Stimulated activated CD8-positive, alpha-beta memory T cell treated with anti-CD3 and anti-CD28 coated beads, Interleukin-2, amount 100 ng/mL, for 48 hours (primary cell): Measurements from ENCODE around the gene MFSD6L.

Experiments used
- DNase-seq, 2 donors: peaks; one replicate each; pipeline ENCODE4 v3.0.0-alpha.2; 2020; ENCODE audit warnings: low read depth in 2 of 2

MFSD6L gene, protein sequence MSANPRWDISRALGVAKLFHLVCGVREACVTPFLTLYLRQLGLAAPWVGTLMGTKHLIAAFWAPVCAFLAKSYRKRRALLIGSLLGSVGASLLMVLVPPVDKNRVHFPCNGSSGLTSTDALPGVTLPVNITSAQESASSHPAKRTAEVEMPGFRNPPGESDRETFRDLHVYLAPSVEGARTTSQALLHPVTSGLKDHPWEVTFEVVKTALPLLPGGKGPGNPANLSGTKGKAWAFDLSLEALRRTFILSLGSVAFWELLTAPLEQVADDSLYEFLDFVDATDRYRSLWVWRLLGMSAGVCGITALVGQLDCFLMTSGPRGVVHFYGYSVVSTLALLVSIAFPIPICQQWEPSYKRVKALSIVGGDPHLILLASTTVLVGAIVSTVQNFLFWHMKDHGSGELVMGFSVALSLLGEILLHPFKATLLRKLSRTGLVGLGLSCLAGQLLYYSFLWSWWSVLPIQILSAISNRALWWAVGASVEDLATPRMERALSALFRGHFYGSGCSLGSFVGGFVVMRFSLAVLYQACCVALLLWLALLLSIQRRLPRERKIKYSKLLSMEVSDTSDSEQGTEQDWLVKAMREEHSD

DNA sequence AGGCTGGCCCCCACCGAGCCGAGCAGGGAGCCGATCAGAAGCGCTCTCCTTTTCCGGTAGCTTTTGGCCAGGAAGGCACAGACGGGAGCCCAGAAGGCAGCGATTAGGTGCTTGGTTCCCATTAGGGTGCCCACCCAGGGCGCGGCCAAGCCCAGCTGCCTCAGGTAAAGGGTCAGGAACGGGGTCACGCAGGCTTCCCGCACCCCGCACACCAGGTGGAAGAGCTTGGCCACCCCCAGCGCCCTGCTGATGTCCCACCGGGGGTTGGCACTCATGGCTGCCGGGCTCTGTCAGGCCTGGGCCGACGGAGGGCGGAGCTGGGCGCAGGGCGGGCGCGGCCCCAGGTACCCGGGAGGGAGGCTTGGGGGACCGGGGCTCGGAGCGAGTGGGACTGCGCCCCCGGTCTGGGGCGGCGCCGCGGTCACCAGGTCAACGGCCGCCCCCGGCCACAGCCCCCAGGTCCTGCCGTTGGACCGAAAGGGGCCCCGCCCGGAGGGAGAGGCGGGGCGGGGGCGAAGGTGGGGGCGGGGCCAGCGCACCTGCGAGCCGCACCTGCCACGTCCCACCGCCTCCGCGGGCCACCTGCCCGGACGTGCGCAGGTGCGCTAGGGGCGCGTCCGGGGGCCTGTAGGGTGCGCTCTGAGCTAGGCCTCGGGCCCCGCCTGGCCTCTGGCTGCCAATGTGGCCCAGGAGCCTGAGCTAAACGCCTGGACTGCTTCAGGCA, at the start of gene MFSD6L:
TSS of gene MFSD6L (minus strand) at position 520 of the 724 bp plus-strand sequence. CDS start at position 275, 245 bp downstream.
- DNase-seq = no peak

DNA sequence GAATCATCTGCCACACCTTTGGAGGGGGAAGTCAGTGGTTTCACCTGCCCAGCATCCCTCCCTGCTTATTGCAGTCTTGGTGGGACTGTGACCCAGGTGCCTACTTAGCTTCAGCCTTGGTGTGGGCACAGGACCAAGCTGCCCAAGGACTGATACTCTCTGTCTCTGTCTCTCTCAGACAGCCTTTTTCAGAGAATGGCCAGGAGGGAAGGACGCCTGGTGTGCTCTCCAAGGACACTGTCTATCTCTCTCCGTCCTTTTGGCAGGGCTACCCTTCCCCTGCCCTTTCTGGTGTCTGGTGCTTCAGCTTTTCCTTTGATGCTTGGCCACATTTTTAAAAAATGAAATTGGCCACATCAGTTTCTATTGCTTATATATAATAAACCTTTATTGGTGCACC, 48.7 kb upstream of the MFSD6L start:
- no peak for DNase-seq

DNA sequence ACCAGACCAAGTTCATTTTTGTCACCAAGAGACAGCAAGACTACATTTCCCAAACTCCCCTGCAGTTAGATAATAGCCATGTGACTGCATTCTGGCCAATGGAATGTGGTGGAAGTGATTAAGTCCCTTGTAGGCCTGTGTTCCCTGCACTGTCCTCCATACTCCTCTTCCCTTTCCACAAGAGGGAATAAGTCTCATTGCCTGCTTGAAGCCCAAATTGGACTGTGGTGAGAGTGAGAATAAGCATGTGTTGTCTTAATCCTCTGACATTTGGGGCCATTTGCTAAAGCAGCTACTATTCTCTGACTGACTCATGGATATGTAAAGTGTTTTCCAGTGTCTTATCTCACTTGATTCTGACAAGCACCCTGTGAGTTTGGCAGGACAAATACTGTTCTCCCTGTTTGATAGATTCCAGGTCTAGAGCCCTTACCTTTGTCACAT, 47.6 kb upstream of the MFSD6L start:
- DNase-seq = no peak

DNA sequence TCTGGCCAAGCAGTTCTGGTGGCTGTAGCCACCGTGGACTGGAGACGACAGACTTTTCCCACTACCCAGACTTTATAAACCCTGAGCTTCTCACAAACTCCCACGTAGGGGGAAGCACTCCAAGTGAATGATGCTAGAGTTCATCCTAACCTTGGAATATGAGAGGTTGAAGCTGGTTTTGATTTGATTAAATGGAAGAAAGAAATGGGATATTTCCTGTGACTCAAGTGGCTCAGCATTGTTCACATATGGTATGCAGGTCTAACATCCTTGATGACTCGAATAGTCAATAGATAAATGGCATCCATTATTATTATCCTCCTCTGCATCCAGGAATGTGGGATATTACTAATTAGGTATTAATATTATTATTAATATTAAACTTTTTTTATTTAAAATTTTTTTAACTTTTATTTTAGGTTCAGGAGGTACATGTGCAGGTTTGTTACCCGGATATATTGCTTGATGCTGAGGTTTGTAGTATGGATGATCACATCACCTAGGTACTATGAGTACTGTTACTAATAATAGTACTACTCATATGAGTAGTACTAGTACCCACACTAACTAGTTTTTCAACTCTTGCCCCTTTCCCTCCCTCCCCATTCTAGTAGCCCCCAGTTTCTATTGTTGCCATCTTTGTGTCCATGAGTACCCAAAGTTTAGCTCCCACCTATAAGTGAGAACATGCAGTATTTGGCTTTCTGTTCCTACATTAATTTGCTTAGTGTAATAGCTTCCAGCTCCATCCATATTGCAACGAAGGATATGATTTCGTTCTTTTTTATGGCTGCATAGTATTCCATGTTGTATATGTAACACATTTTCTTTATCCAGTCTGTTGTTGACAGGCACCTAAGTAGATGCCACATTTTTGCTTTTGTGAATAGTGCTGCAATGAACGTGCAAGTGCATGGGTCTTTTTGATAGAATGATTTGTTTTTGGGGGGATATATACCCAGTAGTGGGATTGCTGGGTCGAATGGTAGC, 45.4 kb upstream of the MFSD6L start:
- DNase-seq = no peak

DNA sequence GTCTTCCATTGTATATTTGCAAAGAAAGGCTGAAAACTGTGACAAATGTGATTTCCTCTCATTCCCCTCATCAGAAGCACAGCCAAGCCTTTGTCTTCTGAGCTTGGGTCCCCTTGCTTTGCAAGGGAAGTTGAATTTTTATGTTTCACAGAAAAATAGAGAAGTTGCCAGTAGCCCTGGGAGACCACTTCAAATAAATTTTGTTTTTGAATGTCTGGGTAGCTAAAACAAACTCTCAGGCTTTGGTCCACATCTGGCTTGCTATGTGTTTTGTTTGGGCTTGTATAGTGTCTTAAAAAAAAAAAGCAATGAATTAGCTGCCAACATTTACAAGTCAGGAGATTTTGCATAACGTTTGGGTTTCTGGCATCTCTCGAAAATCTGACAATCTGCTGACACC, 44.2 kb upstream of the MFSD6L start:
- no peak for DNase-seq

DNA sequence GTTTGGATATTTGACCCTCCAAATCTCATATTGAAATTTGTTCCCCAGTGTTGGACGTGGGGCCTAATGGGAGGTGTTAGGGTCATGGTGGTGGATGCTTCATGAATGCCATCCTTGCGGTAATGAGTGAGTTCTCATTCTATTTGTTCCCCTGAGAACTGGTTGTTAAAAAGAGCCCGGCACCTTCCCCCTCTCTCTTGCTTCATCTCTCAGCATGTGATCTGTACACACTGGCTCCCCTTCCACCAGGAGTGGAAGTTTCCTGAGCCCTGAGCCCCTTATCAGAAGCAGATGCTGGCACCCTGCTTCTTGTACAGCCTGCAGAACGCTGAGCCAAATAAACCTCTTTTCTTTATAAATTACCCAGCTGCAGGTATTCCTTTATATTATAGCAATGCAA, 42.7 kb upstream of the MFSD6L start:
- no peak for DNase-seq

DNA sequence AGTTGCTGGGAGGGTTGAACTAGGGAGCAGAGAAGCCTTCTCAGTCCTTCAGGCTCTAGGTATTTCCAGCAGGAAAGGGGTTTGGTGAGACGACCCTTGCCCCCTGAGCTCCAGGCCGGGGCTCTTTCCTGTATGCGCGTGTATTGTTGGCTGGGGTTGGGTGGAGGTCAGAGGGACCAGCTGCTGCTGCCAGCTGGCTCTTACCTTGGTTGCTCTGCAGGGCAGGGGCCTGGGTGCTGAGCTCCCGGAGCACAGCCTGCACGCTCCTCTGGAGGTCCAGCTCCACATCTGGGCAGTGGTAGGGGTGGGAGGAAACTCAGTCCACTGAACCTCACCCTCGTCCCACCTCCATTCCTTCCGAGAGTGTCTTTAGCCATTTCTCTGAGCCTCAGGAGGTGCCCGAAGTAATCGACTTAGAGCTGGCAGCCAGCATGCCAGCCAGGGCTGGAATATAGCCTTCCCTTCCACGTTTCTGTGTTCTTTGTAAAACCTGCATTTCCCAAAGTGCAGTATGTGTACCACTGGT, 40.3 kb upstream of the MFSD6L start:
- DNase-seq = no peak

DNA sequence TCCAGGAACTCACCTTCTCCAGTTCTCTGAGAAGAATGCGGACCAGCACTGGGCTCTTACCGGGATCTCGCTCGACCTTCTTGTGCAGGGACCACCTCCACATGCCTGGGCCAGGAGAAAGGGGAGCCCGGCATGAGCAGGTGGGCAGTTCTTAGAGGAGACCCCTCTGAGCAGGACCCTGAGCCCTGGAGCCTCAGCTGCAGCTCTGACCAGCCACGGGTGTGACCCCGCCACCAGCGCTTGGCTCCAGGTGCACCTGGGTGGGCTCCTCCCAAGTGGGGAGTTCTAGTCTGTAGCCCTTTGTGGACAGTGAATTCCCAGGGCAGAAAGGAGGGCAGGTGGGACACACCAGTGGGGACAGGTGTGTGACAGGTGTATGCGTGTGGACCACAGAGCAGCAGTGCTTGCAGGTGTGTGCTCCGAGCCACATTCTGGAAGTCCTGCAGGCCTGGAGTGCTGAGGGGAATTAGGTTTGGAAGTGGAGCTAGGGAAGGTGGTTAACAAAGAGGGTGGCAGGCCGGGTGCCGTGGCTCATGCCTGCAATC, 39.5 kb upstream of the MFSD6L start:
- no peak for DNase-seq

DNA sequence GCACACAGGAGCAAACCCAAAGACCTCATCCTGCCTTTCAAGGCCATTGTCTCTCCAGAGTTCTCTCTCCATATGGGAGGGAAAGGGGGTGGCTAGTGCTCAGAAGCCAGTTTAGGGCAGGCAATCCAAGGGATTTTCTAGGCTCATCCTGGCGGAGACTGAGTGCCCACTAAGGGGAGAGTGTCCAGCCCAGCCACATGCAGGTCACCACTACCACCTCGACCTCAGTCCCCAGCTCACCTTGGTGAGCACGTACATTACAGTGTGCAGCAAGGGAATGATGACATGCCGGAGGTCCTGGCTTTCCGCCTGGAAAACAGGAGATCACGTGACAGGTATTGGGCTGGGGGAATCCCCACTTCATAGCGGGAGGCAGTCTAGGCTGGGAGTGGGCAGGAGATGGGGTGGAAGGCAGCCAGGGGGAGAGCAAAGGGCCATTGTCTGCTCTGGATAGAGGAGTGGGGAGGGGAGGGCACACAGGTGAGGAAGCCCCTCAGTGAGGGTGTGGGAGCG, 38.5 kb upstream of the MFSD6L start:
- DNase-seq = no peak

DNA sequence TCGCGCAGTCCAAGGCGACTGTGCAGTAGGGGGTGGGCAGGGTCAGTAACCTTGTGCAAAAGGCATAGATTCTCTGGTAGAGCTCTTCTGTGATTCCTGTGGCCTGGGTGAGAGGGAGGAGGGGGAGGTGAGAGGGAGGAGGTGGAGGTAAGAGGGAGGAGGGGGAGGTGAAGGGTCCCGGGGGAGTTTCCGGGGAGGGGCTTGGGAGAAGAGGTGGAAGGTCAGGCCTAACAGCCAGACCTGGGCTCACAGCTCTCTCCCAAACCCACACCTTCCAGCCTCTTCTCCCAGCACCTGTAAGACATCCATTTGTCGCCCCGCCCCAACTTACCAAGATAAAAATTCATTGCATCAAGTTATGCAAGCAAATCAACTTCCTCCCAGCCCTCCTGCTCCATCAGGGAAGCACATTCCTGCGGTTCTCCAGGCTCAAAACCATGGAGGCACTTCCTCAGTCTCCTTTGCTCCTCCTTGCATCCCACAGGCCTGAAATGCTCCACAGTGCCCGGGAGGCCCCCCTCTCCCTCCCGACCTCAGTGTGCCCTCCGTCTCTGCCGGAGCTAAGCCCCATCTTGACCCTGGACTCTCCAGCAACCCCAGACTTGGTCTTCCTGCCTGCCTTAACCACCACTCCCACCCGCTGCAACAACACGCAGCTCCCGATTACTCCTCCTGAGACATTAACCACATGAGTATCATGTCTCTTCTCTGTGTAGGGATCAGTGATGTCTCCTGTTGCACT, 37.8 kb upstream of the MFSD6L start:
- no peak for DNase-seq

DNA sequence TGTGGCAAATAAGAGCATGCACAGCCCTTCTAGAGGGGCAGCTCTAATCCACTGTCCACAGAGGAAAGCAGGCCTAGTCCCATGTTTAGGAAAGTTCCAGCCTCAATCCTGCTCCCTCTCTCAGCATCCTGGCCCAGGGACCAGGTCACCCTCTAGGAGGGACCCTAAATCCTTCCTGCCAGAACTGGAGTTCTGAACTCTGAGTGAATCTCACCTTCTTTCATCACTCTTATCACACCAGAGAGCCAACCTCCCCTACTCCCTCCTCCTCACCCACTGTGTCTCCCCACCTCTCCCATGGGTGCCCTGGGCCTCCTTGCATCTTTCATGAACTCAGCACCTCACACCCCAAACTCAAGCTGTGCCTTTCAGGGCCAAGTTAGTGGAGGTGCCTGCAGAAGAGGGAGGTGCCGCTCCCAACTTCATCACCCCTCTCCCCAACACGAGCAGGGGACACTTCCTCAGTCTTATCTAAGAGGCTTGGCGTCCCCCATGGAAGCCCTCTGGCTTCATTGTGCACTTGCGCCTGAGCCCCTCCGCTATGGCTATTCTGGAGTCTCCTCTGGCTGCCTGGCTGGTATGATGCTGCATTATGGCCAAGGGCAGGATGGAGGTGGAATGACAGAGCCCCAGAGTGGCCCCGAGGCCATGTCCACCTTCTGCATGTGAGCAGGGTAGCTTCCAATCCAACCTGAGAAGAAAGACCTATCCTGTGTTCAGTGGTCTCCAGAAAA, 36.6 kb upstream of the MFSD6L start:
- no peak for DNase-seq

DNA sequence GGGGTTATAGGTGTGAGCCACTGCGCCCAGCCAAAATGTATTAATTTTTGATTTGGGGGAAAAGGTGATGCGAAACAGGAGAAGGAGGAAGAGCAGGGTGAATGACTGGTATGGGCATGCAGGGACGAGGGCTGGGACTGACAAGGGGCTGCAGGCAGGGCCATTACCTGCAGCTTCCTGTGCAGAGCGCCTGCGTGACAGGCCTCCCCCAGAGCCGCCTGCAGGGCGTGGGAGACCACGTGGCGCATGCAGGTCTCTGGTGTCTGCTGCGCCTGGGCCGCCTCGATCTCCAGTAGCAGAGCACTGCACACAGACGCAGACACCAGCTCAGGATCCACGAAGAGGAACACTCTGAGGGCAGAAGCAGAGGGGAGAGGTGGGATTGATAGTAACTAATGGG, 35.9 kb upstream of the MFSD6L start:
- DNase-seq = no peak

DNA sequence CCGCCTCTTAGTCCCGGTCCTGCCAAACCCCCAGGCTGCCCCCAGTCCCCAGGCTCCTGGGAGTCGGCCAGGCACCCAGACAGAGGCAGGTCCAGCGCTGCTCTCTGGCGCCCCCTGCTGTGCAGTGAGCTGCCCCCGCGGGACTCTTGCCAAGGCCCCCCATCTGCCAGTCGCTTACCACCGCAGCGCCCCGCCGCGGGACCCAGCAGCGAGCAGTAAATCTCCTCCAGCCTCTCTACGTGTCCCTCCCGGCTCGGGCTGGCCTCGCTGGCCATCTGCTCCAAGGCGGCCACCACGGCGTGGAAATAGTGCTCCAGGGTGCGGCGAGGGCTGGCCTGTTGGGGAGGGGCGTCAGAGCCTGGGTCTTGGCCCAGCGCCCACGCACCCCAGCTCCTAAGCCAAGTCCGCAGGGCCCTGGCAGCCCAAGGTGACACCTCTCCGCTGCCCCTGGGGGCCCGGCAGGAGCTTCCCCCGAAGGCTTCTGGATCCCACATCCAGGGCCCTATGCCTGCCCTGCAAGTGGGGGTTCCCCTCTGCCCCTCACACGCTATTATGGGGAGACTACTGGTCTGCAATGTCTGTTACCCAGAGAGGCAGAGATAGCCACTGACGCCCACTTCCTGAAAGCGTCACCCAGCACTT, 33.7 kb upstream of the MFSD6L start:
- peak; percentile 38 to 45 for DNase-seq

DNA sequence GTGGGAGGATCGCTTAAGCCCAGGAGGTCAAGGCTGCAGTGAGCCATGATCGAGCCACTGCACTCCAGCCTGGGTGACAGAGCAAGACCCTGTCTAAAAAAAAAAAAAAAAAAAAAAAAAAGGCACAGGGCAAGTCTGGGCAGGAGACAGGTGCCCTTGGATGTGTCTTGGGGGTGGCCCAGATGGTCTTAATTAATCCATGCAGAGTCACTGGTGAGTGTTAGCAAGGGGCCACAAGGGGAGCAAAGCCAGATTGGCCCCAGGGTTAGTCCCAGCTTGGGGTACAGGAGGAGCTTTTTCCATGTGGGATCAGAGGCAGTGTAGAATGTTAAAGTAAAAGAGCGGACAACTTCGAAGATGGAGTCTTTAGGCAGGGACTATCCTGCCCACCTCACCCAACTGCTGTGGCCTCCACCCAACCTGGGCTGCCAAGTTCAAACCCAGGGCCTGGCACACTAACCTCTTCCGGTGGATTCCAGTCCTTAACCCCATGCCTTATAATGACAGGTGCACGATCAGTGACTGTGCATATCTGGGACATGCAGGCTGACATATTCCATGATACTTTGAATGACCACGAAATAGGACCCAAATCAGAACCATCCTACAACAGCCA, 32.2 kb upstream of the MFSD6L start:
- DNase-seq = no peak

DNA sequence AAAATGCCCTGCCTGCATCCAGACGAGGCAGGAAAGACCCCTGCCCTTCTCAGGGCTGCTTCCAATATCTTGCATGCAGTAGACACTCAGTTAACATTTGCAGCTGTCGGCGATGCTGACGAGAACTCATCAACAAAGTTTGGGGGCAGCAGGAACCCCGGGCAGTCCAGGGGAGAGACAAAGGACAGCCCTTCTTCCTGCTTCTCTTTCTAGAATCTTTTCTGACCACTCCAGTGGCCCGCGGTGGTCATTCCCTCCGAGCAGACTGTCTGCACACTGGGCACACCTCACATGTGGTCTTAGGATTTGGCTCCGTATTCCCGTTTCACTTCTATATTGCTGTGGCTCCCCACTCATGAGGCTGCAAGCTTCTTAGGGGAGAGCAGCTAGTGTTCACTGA, 31.0 kb upstream of the MFSD6L start:
- DNase-seq = no peak

DNA sequence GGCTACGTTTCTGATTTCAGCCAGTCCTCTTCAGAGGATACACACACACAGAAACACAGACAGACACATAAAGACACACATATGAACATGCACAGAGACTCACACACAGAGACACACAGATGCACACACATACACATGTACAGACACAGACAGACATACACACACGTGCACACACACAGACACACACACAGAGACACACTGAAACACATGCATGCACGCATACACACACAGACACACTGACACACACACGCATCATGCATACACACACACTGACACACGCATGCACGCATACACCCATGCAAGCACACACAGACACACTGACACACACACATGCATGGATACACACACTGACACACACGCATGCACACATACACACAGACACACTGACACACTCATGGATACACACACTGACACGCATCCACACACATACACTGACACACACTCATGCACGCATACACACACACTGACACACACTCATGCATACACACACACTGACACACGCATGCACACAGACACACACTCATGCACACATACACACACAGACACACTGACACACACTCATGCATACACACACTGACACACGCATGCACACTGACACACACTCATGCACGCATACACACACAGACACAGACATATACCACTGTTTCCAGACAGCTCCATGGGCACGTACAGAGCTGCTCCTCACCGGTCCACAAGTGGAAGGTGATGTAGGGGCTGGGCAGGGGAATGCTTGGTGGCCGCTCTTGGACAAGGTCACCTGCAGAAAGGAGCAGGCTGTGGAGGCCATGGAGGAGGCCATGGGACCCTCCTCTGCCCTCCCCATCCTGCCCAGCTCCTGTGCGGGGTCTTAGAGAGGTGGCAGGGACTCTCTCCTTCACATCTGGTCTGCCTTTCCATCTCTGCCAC, 30.1 kb upstream of the MFSD6L start:
- DNase-seq = no peak

DNA sequence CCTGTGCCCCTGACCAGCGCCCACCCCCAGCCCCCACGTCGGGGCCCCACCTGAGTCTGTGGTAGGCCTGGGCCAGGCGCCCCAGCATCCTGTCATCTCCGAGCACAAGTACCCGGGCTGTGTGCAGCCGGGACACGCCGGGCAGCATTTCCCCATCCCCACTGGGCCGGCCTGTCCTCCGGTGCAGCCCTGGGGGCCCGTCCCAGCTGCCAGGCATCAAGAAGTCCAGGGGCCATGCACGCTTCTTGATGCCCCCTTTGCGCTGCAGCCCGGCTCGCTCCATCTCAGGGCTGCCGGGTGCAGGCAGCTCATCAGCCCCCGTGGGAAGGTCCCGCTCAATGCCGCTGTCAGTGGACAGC, 29.3 kb upstream of the MFSD6L start:
- DNase-seq = no peak
